Amygdala (tissue), 56 donors: Measurements from ENCODE around the gene DGCR2.

Experiments
- DNase-seq, 56 donors: peaks; one replicate each; lab custom pipeline; 2025; lab: John Stamatoyannopoulos, UW

The DGCR2 gene

GRCh38 chr22:19147195-19147780, 25.1 kb upstream of the DGCR2 start:
- DNase-seq: no peak

GRCh38 chr22:19146215-19146968, 24.2 kb upstream of the DGCR2 start:
- DNase-seq: no peak

- DNase-seq: no peak
Observed at GRCh38 chr22:19143967-19144400, 21.8 kb upstream of the DGCR2 start.

- no peak for DNase-seq
Observed at GRCh38 chr22:19143212-19143611, 21.0 kb upstream of the DGCR2 start.

- DNase-seq: no peak
Observed at GRCh38 chr22:19142394-19142793, 20.2 kb upstream of the DGCR2 start.

GRCh38 chr22:19139974-19140373, 17.8 kb upstream of the DGCR2 start:
- DNase-seq: no peak

- no peak for DNase-seq
Observed at GRCh38 chr22:19139001-19139356, 16.8 kb upstream of the DGCR2 start.

- DNase-seq: no peak
Observed at GRCh38 chr22:19138217-19139000, 16.2 kb upstream of the DGCR2 start.

- no peak for DNase-seq
Observed at GRCh38 chr22:19137384-19138216, 15.4 kb upstream of the DGCR2 start.

GRCh38 chr22:19136915-19137314, 14.7 kb upstream of the DGCR2 start:
- no peak for DNase-seq

GRCh38 chr22:19134874-19135273, 12.7 kb upstream of the DGCR2 start:
- no peak for DNase-seq

GRCh38 chr22:19134176-19134831, 12.1 kb upstream of the DGCR2 start:
- no peak for DNase-seq

- DNase-seq: no peak
Observed at GRCh38 chr22:19133561-19133960, 11.3 kb upstream of the DGCR2 start.

- no peak for DNase-seq
Observed at GRCh38 chr22:19132693-19133400, 10.6 kb upstream of the DGCR2 start.

- no peak for DNase-seq
Observed at GRCh38 chr22:19132153-19132552, 9.9 kb upstream of the DGCR2 start.

- no peak for DNase-seq
Observed at GRCh38 chr22:19131685-19132015, 9.4 kb upstream of the DGCR2 start.

GRCh38 chr22:19130959-19131684, 8.9 kb upstream of the DGCR2 start, which contains the start of gene TSSK2:
TSSK2 (plus strand) TSS chr22:19131308; CDS start chr22:19131400, 92 bp downstream.
- DNase-seq: peak in 7 of 56 donors; percentile 8 to 54 (median 21)

GRCh38 chr22:19129871-19130270, 7.7 kb upstream of the DGCR2 start:
- DNase-seq: no peak
